ENCODE results near the gene ZNF480. TPM values are rescaled to one million over a fixed set of nuclear protein-coding genes. Genes with fewer than 3 reads are reported as not detected.

The ZNF480 gene
- total RNA-seq, 2 donors from 2014 or later: 6.3 to 8.6 TPM

DNA sequence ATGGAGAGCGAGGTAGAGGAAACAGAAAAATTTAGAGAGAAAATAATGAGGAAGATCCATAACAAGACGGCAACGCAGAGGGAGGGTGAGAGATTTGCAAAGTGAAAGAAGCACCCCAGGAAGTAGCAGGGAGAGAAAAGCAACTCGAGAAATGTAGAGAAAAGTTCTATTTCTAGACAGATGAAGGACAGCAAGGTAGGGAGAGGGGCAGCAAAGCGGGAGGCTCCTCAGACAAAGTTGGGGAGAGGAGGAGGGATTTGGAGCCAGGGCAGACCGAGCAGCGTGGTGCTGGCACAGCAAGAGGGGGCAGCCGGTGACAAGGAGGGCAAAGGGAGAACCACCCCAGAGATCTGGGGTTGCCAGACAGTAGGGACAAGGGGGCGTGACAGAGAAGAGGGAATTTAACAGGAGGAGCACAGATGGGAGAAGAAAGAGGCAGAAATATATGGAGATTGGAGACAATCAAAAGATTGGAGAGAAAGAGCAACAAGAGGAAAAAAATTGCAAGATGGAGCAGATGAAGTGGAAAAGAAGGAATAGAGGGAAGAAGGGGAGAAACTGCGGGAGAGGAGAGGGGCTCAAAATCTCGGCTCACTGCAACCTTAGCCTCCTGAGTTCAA, 26.6 kb upstream of the ZNF480 start:
- intact Hi-C loops (cut with DNase I): no loop called here

DNA sequence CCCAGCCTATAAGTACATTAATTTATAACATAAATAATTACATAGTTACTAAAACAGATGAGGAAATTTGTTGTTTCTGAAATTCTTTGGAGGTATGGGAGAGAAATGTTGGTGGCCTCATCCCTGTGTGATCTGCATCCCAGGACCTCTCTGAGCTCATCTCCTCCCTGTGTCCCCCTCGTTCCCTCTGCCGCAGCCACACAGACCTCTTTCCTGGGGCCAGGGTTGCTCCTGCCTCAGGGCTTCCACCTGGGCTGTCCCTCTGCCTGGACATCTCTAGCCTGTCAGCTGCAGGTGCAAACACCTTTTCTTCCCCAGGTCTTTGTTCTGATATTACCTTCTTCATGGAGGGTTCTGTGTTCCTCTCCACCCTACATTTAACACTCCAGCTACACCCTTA, 23.7 kb upstream of the ZNF480 start:
- intact Hi-C loops (cut with DNase I): no loop called here
- no peak for DNase-seq

More for the DNA sequence above, 26.6 kb upstream of the ZNF480 start:
- 6 to 11% methylated on average over 11 of the region's 11 CpGs for WGBS, 2 donors
- no peaks in the 10 kb centered on the region for H3K27me3 ChIP-seq
- H3K4me3 ChIP-seq: peak overlapping the region; percentile 76 to 81
- DNase-seq (peak in 2 of 4 donors; percentile 3 to 12), ATAC-seq (no peak)
- no peaks in the 10 kb centered on the region for H3K9me3 ChIP-seq
- peak overlapping the region; percentile 83 to 97 (median 92) for H3K27ac ChIP-seq
- TF ChIP-seq, protein P1, sequence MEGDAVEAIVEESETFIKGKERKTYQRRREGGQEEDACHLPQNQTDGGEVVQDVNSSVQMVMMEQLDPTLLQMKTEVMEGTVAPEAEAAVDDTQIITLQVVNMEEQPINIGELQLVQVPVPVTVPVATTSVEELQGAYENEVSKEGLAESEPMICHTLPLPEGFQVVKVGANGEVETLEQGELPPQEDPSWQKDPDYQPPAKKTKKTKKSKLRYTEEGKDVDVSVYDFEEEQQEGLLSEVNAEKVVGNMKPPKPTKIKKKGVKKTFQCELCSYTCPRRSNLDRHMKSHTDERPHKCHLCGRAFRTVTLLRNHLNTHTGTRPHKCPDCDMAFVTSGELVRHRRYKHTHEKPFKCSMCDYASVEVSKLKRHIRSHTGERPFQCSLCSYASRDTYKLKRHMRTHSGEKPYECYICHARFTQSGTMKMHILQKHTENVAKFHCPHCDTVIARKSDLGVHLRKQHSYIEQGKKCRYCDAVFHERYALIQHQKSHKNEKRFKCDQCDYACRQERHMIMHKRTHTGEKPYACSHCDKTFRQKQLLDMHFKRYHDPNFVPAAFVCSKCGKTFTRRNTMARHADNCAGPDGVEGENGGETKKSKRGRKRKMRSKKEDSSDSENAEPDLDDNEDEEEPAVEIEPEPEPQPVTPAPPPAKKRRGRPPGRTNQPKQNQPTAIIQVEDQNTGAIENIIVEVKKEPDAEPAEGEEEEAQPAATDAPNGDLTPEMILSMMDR (IDR thresholded peaks at IDR 0.05): no peak
- no peak for TF ChIP-seq POLR2A (IDR thresholded peaks at IDR 0.05)
- H3K36me3 ChIP-seq (replicated peaks in 1 of 2; ENCODE audit: insufficient read depth in 1 of 2, low read depth in 2 of 2): no peaks in the 10 kb centered on the region
- H3K4me1 ChIP-seq: peaks cover 18% of the 10 kb centered on the region

DNA sequence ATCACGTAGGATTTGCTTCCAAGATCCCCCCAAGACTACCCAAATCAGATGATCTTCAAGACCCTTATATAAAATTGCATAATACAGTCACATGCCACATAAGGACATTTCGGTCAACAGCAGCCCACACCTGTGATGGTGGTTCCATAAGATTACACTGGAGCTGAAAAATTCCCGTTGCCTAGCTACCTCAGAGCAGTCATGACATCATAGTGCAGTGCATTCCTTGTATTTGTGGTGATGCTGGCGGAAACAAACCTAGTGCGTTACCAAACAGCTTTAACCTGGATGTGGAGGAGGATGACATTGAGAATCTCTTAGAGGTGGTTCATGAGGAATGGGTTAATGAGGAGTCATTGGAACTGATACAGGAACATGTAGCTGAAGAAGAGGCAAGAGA, 22.8 kb upstream of the ZNF480 start:
- 79 to 91% methylated on average over 5 of the region's 5 CpGs for WGBS, 2 donors
- intact Hi-C loops (cut with DNase I): no loop called here
- H3K4me3 ChIP-seq: no peak overlapping the region
- no peaks in the 10 kb centered on the region for H3K36me3 ChIP-seq (replicated peaks in 1 of 2; ENCODE audit: insufficient read depth in 1 of 2, low read depth in 2 of 2)
- H3K27me3 ChIP-seq: no peaks in the 10 kb centered on the region
- no peak for DNase-seq
- H3K4me1 ChIP-seq: peaks cover 14% of the 10 kb centered on the region
- TF ChIP-seq POLR2A (IDR thresholded peaks at IDR 0.05): no peak
- TF ChIP-seq, protein P1 (IDR thresholded peaks at IDR 0.05): no peak
- H3K27ac ChIP-seq: no peak overlapping the region
- H3K9me3 ChIP-seq: no peaks in the 10 kb centered on the region
- ATAC-seq: no peak

More for the DNA sequence above, 23.7 kb upstream of the ZNF480 start:
- H3K4me3 ChIP-seq: no peak overlapping the region
- peaks cover 18% of the 10 kb centered on the region for H3K4me1 ChIP-seq
- WGBS, 2 donors: 93 to 100% methylated on average over 2 of the region's 2 CpGs
- no peak overlapping the region for H3K27ac ChIP-seq
- no peak for ATAC-seq
- H3K9me3 ChIP-seq: no peaks in the 10 kb centered on the region
- TF ChIP-seq POLR2A (IDR thresholded peaks at IDR 0.05): no peak
- TF ChIP-seq, protein P1 (IDR thresholded peaks at IDR 0.05): no peak
- H3K36me3 ChIP-seq (replicated peaks in 1 of 2; ENCODE audit: insufficient read depth in 1 of 2, low read depth in 2 of 2): no peaks in the 10 kb centered on the region
- no peaks in the 10 kb centered on the region for H3K27me3 ChIP-seq

DNA sequence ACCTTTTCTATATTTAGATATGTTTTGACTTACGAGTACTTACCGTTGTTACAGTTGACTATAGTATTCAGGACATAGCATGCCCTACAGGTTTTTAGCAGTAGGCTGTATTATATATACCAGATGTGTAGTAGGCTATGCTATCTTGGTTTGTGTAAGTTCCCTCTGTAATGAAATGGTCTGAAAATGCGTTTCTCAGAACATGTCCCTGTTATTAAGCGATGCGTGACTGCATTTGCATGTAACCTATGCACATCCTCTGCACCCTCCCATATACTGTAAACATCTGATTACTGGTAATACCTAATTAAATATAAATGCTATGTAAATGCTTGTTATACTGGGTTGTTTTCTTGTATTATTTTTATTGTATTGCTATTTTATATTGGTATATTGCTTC, 21.0 kb upstream of the ZNF480 start:
- WGBS, 2 donors: 91 to 95% methylated on average over 5 of the region's 5 CpGs
- no peak overlapping the region for H3K27ac ChIP-seq
- intact Hi-C loops (cut with DNase I): no loop called here
- peaks cover 6% of the 10 kb centered on the region for H3K4me1 ChIP-seq
- H3K27me3 ChIP-seq: no peaks in the 10 kb centered on the region
- ATAC-seq: no peak
- H3K36me3 ChIP-seq (replicated peaks in 1 of 2; ENCODE audit: insufficient read depth in 1 of 2, low read depth in 2 of 2): no peaks in the 10 kb centered on the region
- DNase-seq: no peak
- TF ChIP-seq, protein P1 (IDR thresholded peaks at IDR 0.05): no peak
- TF ChIP-seq POLR2A (IDR thresholded peaks at IDR 0.05): no peak
- no peak overlapping the region for H3K4me3 ChIP-seq
- no peaks in the 10 kb centered on the region for H3K9me3 ChIP-seq

DNA sequence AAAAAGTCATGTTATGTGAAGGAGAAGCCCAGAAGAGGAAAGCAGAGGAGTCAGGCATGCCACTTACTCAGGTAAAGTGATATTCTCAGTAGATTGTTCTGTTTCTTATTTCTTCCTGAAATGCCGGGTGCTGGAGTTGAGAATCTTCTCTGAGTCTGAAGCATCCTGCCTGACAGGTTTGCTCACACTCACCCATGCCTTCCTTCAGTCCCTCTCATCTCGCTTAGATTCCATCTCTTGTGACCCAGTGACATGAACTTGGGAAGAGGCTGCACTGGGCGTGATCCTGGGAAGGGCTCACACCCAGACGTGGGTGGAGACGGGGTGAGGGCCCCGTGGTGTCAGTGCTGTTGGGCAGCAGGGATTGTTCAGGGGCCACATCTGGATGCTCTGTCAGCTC, 19.5 kb upstream of the ZNF480 start:
- TF ChIP-seq, protein P1 (IDR thresholded peaks at IDR 0.05): no peak
- TF ChIP-seq POLR2A (IDR thresholded peaks at IDR 0.05): no peak
- Histone ChIP-seq H3K4me1 (no peaks in the 10 kb centered on the region), H3K27me3 (no peaks in the 10 kb centered on the region), H3K36me3 (replicated peaks in 1 of 2; ENCODE audit: insufficient read depth in 1 of 2, low read depth in 2 of 2) (no peaks in the 10 kb centered on the region), H3K9me3 (no peaks in the 10 kb centered on the region), H3K4me3 (no peak overlapping the region), H3K27ac (no peak overlapping the region)
- ATAC-seq (no peak), DNase-seq (no peak)
- WGBS, 2 donors: 87 to 90% methylated on average over 6 of the region's 6 CpGs
- intact Hi-C loops (cut with DNase I): no loop called here

All from body of pancreas (tissue), 4 donors.